Right renal pelvis (tissue), 4 donors: ENCODE results near the gene PTPRD. TPM values are rescaled to one million over a fixed set of nuclear protein-coding genes. Genes with fewer than 3 reads are reported as not detected.

Source experiments
- DNase-seq, 4 donors: peaks; one replicate each; pipeline ENCODE4 v3.0.0-alpha.2; 2013; ENCODE audit warnings: low read depth in 4 of 4, low spot score in 3 of 4, missing footprints in 1 of 4
- polyA plus RNA-seq, 4 donors: library from polyadenylated mRNA; unstranded; fragments of 120-200 nt; gene quantifications; one replicate each; pipeline ENCODE4 v1.2.1, GENCODE V29; 2013; ENCODE audit not compliant: insufficient read length in 4 of 4

PTPRD gene
- polyA plus RNA-seq, 4 donors, result 105 to 119 (median 108) TPM

DNA sequence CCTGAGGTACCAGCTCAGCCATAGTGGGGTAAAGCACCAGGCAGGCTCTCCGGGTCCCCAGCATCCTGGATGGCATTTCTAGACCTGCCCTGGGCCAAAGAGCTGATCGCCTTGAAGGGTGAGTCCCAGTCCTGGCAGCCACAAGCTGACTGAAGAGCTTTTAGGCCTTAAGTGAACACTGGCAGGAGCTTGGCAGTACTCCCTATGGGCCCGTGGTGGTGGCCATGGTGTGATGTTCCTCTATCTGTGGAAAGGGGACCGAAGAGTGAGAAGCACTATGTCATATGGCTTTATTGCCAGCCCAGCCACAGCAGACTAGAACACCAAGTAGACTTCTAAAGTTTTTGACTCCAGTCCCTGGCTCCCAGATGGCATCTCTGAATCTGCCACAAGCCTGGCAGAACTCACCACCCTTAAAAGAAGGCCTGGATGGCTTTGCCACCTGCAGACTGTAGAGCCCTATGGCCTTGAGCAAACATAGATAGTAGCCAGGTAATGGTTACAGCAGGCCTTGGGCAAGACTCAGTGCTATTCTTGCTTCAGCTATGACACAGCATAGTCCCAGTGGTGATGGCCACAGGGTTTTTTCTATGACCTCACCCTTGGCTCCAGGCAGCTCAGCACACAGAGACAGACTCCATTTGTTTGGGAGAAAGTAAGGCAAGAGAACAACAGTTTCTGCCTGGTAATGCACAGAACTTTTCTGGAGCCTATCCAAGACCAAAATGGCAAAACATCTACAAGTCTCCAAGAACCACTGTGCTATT, 2011.7 kb downstream of the PTPRD start:
- DNase-seq, result no peak

DNA sequence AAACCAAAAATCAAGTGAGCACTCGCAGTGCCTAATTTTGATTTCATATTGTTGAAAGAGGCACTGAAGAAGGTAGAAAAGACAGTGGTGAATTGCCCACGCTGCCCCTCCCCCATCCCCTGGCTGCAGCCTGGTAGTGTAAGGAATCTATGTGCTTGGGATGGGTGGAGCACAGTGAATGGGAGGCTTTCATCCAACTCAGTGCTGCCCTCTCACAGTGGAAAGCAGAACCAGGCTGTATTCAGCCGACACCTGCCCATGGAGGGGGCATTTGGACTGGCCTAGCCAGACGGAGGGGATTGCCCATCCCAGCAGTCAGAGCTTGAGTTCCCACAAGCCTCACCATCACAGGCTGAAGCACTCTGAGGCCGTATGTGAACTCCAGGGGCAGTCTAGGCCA, 2012.9 kb downstream of the PTPRD start:
- no peak for DNase-seq

DNA sequence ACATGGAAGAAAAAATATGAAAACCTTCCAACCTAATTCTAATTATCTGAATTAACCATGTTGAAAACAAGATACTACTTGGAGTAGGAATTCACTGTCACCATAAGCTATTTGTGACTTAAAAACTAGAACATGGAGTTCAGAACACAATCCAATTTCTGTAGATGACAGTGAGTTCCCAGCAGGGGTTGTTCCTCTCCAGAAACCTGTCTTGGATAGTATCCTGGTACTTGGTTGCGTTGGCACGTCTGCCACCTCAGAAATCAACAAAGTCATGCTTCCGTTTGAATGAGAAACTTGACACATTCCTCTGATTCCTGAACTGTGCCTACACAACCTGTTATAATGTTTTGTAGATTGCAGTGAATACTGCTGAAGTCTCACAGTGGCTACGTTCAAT, 2023.3 kb downstream of the PTPRD start:
- no peak for DNase-seq

DNA sequence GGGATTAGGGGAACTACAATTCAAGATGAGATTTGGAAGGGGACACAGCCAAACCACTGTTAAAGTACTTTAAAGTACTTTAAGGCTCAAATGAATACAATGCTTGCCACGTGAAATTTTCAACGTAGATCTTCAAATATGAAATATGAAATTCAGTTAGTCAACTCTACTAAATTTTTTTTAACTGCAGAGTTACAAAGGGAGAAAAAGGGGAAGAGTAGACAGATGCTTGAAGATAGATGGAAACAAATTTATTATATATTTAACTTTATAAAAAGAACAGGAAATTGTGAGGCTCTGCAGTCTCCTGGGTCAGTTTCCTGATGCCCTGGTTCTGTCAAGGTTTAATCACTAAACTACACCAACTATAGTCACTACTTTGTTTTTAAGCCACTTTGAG, 2027.8 kb downstream of the PTPRD start:
- DNase-seq, result no peak

DNA sequence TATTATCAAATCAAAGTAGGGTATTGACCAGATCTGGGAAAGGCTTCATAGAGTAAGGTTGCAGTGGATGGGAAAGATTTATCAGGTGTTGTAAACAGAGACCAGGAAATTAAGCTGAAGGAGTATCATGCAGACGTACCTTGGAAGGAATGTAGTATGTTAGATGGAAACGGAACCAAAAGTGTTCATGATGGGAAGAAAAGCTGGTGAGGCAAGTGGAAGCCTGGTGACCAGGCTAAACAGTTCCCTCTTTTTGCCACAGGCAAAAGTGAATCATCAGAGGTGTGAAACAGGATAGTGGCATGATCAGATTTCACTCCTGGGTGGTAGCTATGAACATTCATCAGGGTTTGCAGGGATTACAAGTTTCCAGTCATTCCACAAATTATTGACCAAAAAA, 2033.1 kb downstream of the PTPRD start:
- DNase-seq, result no peak

DNA sequence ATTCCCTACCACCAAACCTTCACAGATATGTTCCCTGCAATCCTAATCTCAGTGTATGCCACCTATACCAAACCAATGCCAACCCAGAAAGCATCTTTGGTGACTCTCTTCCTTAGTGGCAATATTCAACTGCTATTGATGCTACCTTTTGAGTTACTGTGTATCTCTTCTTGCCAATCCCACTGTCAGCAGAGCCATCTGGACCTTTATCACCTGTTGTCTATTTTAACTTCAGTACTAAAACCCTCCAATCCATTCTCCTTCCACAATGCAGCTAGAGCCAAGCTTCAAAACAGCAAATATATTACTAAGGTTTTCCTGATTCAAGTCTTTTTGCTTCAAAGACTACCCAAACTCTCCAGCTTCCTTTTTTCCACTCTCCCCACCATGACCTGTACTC, 2036.1 kb downstream of the PTPRD start:
- DNase-seq, result no peak

DNA sequence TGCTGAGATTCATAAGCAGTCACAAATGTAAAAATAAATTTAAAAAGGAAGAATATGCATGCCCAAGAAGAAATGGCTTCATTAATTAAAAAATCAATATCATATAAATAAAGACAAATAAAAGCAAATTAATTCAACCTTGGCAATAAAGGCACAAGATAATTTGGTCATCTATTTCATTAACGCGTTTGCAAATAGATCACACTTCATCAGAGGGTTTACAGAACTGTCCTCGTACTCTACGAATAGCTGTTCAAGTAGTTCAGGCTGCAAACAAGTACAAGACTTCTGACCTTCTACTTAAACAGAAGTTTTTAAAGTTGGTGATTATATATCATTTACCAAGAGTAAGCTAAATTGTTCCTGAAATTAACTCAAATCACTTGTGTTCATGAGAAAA, 2038.0 kb downstream of the PTPRD start:
- DNase-seq, result no peak

DNA sequence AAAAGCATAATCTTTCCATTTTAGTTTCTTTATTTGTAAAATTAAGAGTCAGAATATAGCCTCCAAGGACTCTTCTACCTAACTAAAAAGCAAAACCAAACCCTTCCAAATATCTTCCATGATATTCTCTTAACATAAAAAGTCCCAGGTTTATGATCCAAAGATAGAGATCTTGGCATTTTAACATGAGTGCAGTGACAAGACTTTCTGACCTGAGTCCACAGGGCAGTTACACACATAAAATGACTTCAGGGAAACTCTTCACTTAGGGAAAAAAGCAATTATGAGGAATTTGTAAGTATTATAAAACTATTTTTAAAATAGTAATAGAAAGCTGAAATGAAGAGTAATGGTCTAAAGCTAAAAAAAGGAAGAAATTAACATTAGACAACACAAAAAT, 2040.6 kb downstream of the PTPRD start:
- no peak for DNase-seq

DNA sequence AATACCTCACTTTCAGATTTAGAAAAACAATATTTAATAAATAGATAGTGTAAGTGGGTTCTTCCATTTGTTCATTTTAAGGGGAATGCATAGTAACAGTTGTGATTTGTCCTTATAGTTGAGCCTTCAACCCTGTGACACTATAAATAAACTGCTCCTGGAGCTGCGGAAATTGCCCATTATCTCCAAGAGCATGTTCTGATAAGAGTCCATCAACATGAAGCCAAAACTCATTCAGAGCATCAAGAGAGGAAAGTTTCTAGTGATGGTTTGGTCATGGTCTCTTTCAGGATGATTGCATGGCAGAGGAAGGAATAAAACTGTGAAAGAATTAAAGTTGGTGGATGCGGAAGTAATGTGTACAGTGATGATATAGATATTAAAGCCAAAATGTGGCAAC, 2041.2 kb downstream of the PTPRD start:
- no peak for DNase-seq

DNA sequence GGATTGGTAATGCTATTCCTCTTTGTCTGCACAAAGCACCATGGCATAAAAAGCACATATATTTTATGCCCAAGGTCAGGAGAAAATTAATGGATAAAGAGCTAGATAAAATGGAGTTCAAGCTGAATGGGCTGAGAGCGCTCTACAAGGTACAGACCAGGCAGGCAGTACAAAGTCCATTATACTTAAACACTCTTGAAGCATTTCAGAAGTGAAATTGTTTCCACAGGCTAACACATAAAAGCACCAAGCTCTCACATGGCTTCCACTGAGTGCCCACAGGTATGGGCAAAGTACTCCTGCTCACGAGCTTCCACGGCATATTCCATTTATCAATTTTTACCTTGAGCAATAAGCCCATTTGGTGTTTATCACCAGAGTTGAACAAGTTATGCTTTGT, 2042.0 kb downstream of the PTPRD start:
- no peak for DNase-seq

DNA sequence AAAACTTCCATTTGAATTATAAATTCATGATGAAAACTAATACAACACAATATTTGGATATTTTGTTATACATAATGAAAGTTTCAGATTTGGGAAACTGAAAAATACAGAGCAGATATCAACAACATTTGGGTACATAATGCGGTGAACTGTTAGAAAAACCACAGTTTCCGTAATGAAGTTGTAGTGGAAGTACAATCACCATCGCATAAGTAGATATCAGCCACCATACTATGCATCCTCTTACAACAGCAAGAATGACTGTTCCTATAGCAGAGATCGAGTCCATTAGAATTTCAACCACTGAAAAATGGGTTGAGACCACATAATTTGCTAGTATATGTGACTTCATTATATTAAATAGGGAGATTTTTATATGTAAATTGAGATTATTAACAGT, 2043.0 kb downstream of the PTPRD start:
- no peak for DNase-seq

DNA sequence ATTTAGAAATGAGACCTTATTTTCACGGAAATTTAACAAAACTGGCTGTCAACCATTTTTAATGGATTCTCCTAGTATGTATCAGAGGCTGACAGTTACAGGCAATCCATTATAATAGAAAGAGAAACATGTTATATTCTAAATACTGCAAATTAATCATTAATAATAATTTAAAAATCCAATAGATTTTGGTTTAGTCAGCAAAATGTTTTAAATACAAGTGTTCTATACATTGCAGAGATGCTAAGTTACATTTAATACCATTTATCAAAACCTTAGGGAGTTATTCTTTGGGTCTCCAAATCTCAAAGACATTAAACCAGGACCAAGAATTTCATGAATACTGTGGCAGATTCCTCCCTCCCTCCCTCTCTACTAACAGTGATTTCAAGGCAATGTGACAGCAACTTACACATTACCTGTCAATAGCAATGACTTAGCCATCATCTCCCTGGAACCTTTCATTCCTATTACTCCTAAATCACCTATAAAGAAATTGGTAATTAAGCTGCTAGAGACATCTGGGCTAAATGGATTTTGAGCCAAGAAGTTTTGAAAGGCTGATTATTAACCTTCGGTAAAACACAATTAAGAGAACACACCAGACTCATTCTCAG, 2044.7 kb downstream of the PTPRD start:
- DNase-seq, result no peak

DNA sequence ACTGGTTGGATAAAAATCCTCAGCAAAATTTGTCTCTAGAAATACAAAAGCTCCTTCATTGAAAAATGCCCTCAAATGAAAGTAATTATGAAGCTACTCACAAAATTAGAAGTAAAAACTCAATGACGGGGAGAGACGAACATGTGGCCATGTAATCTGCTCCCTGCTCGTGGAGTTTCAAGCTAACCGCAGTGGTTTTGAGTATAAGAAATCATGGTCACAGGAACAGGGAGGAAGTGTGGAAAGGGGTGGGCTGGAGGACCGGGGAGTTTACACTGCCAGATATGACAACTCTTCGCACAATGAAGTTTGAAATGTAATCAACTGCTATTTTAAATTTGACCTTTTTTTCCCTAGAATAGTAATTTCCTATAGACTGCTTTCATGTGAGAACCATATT, 2047.8 kb downstream of the PTPRD start:
- no peak for DNase-seq

DNA sequence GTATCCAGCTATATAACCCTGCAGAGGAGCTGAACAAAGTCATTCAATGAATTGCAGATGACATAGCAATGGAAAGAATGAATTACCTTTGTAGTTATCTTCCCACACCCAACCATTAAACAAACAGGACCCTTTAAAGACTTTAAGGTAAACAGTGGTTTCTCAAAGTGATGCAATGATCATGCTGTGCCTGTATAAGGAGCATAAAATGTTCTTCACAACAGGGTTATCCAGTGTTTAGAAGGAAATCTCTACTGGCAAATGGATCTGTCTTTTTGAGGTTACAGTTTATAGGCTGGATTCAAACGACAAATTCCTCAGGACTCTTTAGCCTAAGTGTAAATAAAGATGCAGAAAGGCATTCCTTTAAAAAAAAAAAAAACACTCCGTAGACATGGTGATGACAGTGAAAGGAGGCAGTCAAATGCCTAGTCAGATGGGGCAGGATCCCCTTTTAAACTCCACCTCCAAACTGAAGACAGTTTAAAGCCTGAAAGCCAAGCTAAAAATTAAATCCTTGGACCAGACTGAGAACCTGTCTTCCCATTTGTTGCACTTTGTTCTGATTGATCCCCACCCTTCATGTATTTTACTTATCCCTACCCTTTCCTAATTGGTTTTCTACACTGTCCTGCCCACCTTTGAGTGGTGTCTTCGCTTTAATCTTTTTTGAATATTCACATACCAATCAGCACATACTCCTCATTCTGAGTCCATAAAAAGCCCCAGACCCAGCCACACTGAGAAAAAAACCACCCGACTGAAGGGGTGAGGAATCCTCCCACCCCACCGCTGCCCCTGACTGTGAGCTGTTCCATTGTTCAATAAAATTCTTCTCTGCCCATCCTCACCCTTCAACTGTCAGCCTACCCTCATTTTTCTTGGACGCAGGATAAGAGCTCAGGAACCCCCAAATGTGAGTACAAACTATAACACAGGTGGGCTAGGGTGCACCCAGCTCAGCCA, 2052.0 kb downstream of the PTPRD start:
- DNase-seq, result no peak

DNA sequence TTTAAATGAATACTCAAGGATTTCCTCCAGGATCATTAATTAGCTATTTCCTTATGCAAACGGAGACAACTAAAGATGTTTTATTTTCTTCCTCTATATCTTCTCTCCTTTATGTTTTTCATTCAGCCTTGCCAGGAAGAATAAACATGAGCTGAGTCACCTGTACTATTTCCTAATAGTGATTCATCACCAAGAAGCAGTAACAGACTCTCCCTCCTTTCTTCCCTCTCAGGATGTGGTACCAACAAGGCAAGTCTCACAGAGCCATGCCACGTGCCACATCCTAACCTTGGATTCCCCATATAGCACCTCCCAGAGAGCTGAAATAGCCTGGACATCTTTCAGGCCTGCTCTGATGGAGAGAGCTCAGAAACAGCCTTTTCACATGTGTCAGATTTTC, 2054.6 kb downstream of the PTPRD start:
- DNase-seq, result no peak

DNA sequence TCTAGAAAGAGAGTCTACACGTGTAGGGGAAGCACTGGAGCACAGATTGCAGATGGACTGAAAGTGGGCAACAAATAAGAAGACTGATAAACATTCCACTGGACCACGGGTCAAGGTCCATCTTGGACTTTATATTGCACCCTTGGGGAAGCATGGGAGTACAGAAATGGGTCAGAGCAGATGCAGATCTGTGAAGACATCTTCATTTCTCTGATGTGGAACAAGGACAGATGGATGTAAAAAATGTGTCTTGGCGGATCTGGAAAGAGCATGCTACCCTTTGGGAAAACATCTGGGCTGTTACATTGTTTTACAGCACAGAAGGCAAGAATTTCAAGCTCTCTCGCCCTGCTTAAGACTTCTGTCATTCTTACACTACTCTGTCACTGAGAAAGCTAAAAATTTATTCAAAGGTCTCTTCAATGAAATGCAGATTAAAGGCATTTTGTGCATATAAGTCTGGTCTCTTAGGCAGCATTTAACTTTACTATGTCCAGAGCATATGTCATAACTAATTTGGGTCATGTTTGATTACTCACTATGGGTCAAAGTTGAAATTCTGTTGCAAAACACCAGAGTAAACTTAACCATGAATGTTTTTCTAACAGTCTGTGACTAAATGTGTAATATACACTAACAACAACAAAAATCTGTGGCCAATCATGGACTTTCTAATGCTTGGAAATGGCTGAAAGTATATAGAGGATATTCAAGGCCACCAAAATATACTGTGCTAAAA, 2056.9 kb downstream of the PTPRD start:
- DNase-seq, result no peak

DNA sequence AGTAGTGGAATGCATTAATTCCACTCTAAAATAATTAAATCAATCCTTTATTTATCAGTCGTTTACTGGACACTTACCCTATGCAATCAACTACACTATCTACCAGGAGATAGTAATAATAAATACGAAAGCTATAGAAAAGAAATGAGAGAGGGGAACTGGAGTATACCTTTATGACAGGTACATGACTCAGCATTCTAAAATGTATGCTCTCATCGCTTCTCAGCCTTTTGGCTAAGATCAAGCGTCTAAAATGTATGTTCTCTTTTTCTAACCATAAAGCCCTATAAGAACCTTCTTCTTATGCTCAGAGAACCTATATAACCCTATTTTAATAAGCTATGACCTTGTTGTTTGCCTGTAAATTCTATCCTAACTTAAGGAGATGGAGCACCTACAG, 2059.4 kb downstream of the PTPRD start:
- no peak for DNase-seq

DNA sequence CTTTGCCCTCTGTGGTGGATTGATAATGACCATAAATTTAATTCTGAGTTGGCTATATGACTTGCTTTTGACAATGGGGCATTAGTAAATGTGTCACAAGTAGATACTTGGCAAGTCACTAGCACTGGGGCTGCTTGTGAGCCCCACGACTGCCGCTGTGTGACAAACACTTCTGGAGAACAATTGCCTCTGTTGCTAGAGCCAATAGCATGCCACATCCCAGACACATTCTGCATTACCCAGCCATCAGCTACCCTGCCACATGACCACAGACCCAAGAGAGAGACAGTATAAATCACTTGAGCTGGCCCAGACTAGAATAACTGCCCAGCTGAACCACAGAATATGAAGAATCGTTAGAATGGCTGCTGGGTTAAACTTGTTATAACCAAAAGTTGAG, 2060.1 kb downstream of the PTPRD start:
- DNase-seq, result no peak

DNA sequence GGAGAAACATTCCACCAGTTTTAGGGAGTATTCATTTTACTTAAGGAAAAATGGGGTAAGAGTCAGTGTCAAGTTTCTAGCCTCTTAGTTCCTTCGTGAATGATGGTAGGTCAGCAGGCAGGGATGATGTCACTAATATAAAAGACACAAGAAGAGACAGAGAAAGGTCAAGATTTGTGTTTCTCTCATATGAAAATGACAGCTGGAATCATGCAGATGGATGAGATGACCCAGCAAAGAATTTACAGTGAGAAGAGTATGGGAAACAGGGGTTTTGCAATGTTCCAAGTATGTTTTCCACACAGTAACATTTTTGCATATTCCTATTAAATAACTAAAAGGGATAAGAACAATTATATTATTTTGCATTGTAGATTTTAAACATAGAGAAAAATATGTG, 2063.6 kb downstream of the PTPRD start:
- DNase-seq, result no peak

DNA sequence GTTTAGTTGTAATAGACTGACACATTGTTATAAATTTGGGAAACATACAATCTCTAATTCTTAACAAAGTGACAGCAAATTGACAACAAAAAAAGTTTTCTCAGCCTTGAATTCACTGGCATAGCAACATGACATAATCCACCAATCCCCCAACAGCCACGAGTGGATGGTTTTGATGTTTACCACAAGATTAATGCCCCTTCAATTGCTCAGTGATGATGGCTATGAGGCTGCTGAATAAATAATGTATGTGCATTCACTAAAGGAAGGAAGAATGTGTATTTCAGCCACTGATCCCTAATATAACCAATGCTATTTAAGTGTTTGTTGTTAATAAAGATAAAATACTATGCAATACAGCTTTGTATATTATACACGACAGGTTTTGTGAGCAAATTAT, 2069.6 kb downstream of the PTPRD start:
- DNase-seq, result no peak

DNA sequence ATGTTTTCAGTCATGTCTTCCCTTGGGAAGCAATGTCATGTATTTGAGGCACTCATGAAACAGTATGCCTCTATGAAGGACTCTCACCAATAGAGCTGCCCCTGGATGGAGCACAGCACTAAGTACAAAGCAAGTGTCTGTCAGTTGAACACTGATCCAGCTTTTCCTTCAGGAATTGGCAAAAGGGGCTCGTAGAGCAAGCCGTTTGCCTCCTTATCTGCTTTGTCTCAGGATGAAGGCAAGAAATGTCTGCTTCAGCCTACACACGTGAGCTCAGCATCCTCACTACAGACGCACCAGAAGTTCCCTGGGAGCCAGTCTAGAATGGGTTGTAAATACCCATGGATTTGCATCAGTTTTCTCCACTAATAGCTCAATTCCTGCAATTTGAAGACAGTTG, 2070.3 kb downstream of the PTPRD start:
- DNase-seq, result no peak
